Epidermal melanocyte (primary cell): Measurements from ENCODE around the gene HDAC9.
"Not testable (repeated sequence)": the region's sequence is repeated elsewhere in the genome, so short reads cannot be mapped to it uniquely, and the experiment has no call there.

Source experiments
- DNase-seq: peaks from one replicate; pipeline ENCODE4 v3.0.0; 2011; ENCODE audit warnings: low spot score; ENCODE audit not compliant: insufficient read length

Gene HDAC9

DNA sequence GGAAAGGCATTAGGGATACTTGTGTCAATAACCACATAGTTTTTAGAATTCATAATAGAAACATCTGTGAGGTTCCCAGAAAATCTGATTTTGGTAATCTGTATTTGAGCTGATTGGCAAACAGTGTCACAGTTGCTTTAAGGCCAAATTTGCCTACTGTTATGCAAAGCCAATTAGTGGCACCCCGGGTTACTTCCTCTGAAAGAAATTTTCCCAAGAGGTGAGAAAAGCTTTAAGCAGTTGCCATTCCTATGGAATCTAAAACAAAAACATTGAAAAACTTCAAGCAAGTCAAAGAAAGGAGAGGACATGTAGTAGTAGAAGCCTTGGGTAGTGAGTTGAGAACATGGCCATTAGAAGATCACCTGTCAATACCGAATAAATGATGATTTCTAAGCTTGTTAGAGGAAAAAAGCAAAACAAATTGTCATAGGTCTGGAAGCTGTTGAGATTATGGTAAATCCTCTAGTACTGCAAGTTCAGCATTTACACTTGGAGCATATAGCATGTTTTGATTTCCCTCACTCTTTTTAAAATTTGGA, 445.1 kb downstream of the HDAC9 start:
- no peak for DNase-seq

DNA sequence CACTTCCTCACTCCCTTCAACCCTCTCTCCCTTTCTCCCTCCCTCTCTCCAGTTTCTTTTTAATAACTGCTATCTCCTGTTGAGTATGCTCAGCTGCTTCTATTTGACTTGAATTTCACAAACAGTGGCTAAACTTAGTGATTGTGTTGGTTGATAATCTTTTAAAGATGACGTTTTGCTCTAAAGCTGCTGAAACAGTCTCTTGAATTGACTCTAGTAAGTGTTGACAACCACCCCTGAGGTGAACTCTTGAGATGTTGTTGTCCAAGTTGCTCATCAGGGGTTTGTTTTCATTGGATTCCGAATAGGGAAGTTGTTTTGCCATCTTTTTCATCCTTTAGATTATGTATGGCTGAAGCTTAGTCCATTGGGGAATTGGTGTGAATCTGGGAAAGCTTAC, 445.7 kb downstream of the HDAC9 start:
- no peak for DNase-seq

DNA sequence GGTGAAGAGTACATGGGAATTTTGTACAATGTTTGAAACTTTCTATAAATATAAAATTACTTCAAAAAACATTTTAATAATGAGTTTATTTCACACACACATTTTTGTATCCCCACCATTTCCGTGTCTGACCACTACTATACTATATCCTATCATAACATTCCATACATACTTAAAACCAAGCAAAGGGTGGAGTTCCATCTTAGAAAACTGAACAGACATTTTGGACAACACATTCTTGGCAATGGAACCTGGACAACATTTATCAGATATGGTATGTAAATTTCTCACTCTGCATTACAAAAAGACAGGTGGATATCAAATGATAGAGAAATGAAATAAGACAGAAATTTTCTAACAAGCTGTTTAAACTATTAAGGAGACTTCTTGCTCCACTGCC, 453.0 kb downstream of the HDAC9 start:
- DNase-seq, result no peak

DNA sequence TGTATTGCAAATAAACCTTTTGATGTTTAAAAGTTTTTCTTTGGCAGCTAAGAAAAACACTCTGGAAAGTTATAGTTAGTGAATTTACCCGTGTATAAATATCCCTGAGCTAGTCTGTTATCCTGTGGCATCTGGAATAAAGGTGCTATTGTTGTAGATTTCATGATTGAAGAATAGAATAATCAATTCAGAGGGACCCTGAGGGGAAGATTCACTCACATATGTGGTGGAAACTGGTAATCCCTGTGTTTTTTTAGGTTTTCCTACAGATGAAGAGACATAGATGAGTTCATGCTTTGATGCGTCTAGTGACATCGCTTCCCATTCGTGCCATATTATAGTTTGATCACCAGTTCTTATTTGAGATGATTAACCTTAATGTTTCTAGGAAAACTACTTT, 457.3 kb downstream of the HDAC9 start:
- DNase-seq, result no peak

DNA sequence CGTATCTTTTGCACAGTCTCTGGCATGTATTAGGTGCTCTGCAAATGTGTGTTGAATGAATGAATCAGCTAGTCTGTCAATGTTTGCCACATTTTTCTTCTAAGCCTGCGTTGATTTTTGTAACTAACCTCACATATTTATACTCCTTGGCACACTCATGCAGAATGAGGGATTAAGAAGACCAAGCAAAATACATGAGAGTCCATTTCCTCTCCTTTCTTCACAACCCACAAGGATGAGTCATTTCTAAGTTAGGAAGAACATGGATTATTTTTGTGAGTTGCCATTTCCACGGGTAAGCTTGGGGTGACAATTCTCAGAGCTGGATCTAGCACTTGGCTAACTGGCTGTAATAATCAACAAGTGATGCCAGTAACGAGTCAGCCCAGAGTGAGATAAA, 463.1 kb downstream of the HDAC9 start:
- no peak for DNase-seq

DNA sequence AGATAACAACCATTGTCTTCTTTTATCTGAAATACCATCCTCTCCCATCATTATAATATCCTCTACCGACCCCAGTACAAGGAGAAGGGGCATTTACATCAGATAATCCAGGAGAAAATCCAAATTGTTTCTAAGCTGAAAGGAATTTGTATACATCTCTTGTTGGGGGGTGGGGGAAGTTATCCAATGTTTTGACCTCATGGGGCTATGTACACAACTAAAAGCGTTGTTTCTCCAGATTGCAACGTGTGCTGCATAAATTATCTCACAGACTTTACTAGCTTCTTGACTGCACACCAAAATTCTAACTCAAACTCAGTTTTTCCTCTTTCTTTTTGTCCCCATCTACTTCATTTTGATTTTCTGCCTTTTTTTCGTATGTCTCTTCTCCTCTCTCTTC, 465.2 kb downstream of the HDAC9 start:
- no peak for DNase-seq

DNA sequence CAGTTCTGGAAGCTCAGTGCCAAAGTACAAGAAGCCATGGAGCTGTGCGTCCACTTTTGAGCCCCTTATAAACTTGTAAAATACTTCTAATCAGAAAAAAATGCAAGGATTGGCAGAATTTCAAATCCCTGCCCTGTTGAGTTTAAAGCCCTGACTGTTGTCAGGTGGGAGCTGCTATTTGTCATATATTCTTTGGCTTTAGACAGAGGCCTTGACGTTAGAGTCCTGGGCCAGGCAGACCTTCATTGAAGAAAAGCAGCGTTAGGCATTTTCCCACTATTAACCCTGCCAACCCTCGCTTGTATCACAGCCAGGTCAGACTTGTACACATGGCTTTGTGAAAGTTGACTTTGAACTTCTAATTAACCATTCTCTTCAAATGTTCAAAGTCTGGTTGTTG, 466.5 kb downstream of the HDAC9 start:
- DNase-seq, result no peak

DNA sequence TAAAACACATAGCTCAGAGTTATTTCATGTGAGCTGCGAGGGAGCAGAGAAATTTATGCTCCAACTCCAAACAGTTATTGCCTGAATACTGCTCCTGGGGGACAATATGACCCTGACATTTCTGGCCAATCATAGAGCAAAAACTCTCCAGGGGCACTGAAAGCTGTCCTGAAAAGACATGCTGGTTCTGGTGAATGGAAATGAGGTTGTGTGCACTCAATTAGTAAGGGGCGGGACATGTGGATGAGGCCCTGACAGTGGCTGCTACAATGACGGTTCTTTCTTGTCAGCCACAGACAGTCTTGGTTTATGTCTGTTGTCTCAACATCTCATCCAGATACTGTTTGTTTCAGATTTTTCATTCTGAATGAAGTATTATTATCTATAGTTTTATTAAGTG, 470.1 kb downstream of the HDAC9 start:
- no peak for DNase-seq

DNA sequence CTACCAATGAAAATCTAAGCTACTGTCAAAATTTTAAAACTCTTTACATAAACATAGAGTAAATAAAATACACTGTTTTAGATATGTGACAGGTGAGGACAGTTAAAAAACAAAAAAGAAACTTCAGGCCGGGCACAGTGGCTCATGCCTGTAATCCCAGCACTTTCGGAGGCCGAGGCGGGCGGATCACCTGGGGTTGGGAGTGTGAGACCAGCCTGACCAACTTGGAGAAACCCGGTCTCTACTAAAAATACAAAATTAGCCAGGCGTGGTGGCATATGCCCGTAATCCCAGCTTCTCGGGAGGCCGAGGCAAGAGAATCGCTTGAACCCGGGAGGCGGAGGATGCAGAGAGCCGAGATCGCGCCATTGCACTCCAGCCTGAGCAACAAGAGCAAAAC, 472.2 kb downstream of the HDAC9 start:
- not testable (repeated sequence) for DNase-seq

DNA sequence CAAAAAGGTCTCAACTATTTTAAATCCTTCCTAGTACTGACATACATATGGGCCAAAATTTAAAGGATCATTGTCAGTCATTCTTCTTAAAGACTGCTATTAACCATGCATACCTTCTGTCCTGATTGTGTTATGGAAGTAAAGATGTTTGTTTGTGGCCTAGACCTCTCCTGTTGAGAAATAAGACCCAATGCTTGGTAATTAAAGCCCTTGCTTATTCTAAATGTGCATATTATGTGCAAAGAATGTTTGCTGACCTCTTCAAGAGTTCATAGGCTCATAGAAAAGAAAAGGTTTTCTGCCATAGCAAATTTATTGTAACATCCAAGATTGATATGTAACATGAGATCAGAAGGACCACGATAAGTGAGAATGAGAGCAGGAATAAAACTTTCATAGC, 476.3 kb downstream of the HDAC9 start:
- DNase-seq, result no peak

DNA sequence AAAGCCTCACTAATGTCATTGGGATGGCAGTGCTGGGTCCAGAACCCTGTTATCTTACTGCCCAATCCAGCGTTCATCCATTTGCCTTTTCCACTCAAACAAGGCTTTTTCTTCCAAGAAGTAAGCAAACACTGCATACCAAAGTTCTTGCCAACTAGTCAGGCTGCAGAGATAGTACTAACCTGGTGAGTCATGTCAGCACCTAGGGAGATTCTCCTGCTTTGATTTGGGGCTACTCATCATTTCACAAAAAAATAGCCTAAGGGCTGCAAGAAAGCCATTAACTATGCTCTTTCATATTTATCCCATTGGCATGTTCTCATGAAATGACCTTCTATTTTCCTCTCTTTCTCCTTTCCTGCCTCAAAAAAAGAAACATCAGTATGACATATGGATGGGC, 479.3 kb downstream of the HDAC9 start:
- no peak for DNase-seq

DNA sequence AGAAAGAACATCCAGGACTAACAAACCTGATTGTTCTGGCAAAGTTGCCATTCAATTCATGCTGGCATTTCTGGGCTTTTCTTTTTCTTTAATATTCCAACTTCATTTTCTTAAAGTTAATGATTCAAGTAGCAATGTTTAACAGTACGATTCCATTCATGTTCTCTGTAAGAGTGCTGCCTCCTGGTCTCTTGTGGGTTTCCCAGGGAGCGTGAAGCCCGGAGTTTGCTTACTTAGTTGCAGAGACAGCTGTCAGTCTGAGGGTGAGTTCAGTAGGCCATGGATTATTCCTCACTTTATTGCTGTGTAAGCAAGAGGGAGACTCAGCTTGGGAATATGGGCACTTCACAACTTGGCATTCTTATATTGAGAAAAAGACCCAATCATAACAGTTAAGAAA, 479.7 kb downstream of the HDAC9 start:
- DNase-seq, result no peak

DNA sequence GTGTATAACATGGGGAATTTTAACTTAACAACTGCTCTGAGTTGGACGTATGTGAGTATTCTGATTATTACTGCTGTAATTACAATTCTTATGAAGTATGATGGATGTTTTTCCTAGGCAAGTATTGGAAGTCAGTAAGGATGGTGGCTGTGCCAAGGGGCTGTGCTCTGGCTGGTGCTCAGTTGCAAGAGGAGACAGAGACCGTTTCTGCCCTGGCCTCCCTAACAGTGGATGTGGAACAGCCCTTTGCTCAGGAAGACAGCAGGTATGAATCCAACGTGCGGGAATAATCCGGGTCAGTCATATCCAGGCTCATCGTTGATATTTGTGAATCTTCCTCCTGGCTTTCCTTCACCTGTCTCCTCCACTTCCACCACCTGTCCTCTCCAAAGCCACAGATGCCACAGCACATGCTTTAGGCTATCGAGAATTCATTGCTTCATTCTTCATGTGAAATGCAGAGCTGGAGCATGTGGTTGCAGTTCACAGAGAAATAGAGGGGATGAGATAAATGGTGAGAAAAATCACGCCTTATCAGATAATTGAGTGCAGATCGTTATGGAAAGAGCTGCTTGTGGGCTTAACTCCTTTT, 480.2 kb downstream of the HDAC9 start:
- no peak for DNase-seq

DNA sequence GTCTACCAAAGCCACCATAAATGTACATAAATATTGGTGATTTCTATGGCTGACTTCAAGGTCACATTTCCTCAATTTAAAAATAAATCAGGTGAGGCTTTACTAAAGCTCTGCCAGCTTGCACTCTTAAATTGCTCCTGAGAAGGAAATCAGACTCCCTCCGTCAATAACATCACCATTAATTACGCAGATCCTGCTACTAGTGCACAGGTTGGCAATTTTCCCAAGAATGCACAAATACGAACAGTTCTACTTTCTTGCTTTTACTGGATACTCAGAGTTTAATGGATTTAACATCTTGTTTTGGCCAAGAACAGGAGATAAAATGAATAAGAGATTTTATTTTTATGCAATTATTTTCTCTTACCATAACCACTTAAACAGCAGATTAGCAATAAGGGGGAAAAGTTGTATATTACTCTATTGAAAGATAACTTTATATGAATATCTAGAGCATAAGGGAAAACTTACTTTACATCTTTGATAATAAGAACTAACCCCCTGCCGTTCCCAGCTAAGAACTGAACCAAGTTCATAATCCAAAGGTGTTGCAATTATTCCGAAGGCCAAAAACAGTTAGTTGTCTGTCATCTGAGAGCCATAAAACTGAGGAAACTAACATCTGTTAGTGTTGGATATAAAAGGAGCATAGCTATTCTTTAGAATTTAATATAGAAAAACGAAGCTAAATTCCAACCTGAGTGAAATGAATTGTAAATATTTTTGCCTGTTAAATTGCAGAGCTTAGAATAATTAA, 481.3 kb downstream of the HDAC9 start:
- no peak for DNase-seq

DNA sequence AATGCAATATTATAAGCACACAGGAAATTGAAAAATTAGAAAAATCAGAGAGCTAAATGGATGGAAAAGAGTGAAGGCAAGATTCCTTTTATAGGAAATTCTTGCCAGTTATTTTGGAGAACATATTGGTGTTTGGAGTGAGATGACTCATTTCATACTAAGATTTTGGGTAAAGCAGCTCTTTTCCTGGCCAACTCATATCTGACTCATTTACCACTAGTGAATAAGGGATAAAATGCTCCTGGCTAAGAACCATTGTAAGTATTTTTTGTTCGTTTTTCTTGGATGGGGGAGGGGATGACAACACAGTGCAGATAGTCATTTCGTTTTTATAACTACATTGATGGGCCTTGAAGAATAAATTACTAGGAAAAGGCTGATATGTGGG, 482.6 kb downstream of the HDAC9 start:
- peak; percentile 65 for DNase-seq

DNA sequence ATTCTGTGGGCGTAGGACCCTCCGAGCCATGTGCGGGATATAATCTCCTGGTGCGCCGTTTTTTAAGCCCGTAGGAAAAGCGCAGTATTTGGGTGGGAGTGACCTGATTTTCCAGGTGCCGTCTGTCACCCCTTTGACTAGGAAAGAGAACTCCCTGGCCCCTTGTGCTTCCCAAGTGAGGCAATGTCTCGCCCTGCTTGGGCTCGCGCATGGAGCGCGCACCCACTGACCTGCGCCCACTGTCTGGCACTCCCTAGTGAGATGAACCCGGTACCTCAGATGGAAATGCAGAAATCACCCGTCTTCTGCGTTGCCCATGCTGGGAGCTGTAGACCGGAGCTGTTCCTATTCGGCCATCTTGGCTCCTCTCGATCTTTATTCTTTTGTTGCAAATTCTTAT, 495.2 kb downstream of the HDAC9 start:
- not testable (repeated sequence) for DNase-seq

DNA sequence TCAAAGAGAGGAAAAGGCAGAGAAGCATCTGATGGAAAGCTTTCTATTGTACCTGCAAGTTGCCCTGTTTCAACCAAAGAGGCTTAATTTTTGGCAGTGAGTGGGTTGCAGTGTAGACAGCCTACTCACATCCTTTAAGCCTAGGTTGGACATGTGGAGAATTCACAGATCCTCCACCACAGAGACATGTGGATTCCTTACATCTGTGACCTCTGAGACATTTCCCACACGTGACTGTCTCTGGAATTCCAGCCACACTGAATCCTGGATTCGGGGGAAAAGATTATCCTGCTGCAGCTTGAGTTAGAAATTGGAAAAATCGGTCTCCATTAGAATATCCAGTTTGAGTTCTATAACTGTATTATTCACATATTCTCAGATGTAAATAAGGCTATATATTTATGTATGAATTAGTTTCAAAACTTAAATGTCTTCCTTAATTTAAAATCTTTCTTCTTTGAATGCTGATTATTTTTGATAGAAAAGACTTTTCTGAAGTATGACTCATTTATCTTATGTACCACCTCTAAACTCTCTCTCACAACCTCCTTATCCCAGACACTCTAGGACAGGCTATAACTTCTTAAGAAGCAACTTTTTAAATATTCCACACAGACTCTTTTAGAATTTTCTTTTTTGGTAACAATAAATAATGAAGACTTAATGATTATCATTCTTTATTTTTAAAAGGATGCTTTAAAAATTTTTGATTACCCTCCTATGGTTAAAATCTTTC, 498.6 kb downstream of the HDAC9 start:
- no peak for DNase-seq

DNA sequence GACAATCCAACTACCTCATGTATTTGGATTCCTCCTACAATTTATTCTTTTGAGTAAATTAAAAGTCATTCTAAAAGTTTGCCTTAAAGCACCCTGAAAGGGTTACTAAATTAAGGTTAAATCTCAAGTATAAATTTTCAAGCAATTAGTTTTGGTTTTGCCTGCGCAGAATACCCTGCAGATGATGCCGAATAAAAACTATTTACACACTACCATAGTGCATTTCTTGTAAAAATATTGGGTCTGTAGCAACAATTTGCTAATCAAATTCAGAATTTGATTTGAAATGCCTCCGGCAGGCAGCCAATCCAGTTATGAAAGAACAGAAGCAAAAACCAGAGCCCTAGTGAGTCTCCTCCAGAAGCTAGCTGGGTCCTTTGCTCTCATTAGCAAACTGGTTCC, 499.7 kb downstream of the HDAC9 start:
- DNase-seq, result no peak

DNA sequence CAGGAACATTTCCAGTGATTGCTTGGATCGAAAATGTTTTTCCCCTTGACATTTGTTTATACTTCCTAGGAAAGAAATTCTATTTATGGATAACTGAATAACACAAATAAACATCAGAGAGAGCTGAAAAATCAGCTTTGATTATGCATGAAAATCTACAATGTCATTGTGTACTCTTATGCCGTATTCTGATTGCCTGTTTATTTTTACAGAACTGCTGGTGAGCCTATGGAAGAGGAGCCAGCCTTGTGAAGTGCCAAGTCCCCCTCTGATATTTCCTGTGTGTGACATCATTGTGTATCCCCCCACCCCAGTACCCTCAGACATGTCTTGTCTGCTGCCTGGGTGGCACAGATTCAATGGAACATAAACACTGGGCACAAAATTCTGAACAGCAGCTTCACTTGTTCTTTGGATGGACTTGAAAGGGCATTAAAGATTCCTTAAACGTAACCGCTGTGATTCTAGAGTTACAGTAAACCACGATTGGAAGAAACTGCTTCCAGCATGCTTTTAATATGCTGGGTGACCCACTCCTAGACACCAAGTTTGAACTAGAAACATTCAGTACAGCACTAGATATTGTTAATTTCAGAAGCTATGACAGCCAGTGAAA, 500.4 kb downstream of the HDAC9 start:
- no peak for DNase-seq

DNA sequence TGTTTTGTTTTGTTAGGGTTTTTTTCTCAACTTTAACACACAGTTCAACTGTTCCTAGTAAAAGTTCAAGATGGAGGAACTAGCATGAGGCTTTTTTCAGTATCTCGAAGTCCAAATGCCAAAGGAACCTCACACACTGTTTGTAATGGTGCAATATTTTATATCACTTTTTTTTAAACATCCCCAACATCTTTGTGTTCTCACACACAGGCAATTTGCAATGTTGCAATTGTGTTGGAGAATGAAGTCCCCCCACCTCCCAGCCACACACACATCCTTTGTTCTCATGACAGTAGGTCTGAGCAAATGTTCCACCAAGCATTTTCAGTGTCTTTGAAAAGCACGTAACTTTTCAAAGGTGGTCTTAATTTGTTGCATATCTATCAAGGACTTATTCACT, 501.0 kb downstream of the HDAC9 start:
- DNase-seq, result no peak

DNA sequence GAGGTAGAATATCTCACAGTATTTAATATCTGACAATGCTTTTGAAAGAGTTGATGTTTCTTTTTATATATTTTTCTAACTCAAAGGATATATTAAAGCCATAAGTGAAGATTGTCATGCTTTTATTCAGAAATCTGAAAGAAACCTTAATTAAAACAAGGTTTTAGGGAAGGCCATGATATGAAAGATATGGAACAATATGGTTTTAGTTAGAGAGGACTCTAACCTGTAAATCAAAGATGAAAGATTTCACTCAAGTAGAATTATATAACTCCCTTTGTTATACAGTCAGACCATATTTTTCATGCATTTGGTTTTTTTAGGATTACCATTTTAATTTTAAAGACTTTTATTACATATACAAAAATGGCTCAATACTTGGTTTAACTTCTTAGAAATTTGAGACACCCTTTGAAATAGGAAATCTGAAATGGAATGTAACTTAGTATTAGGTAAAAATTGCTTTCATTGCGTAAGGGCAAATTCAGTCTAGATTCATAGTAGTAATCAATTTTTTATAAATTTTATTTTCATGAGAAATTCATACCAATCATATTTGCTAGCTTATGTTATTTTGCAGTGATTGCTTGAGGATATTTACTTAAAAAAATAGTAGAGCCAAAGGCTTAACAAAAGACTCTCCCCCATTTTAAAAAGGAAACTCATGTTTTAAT, 502.1 kb downstream of the HDAC9 start:
- DNase-seq, result no peak

DNA sequence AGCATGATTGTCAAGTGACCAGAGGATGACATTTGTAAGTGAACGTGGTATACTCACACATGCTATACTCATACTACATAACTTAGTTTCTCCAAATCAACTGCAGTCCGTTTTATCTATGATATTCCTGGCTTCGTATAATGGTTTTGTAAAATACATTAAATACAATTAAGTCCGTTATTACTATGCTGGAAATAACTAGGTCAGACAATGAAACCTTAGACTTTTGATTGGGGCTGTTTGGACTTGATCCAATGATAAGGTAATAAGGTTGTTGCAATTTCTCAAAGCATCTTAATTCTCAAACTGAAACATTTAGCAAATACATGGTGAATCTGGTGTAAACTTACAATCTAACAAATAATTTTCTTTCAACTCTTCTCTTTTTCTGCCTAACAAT, 504.9 kb downstream of the HDAC9 start:
- DNase-seq, result no peak
